ENCODE measurements around the gene LRFN2. TPM values are rescaled to one million over a fixed set of nuclear protein-coding genes. Genes with fewer than 3 reads are reported as not detected.

The LRFN2 gene
- total and polyA plus RNA-seq, 2 of the 8 experiments (the other 6 are each of a cell fraction or from before 2014, with no cell fraction given), result 2.3 TPM

- Histone ChIP-seq H4K5ac (ENCODE audit: insufficient read length, low read depth, low read length) (no peak overlapping the region), H2BK15ac (ENCODE audit: low read length) (no peak overlapping the region), H3K79me1 (ENCODE audit: low read depth, low read length) (no peaks in the 10 kb centered on the region; the same call in 1 of the 2 replicates), H4K20me1 (replicated peaks in 1 of 2; ENCODE audit: control insufficient read depth in 1 of 2, insufficient read depth in 2 of 2, low read length in 2 of 2) (no peaks in the 10 kb centered on the region), H3K27me3 (replicated peaks in 1 of 4; ENCODE audit: control insufficient read depth in 3 of 4, extremely low read depth in 1 of 4, insufficient read depth in 3 of 4, low read length in 3 of 4) (peaks cover 0 to 2% (median 0%) of the 10 kb centered on the region in 4 experiments; a peak in 1 of 7 replicates), H3K23ac (ENCODE audit: insufficient read length) (no peak overlapping the region), H2BK12ac (ENCODE audit: low read depth, low read length) (no peak overlapping the region), H3K14ac (ENCODE audit: insufficient read length) (no peak overlapping the region), H3K9ac (replicated peaks in 1 of 4; ENCODE audit: extremely low read depth in 1 of 4, low read depth in 3 of 4, low read length in 3 of 4) (no peak overlapping the region), H3K4me1 (replicated peaks in 1 of 4; ENCODE audit: control insufficient read depth in 3 of 4, insufficient read depth in 4 of 4, low read length in 3 of 4) (peaks cover 0 to 4% (median 0%) of the 10 kb centered on the region in 4 experiments; a peak in 2 of 7 replicates), H3K79me2 (ENCODE audit: control insufficient read depth in 1 of 2, insufficient read depth in 2 of 2, low read length in 2 of 2) (no peaks in the 10 kb centered on the region), H3K36me3 (ENCODE audit: control insufficient read depth in 2 of 4, insufficient read depth in 4 of 4, low read length in 3 of 4) (no peaks in the 10 kb centered on the region), H3K27ac (ENCODE audit: low read depth, low read length) (no peak overlapping the region), H3K9me3 (ENCODE audit: insufficient read depth in 2 of 2, low read depth in 1 of 2, low read length in 1 of 2) (no peaks in the 10 kb centered on the region), H4K91ac (replicated peaks; ENCODE audit: insufficient read length, low read length) (no peak overlapping the region), H2BK120ac (replicated peaks; ENCODE audit: low read depth, low read length) (no peak overlapping the region), H2BK20ac (ENCODE audit: low read length) (no peak overlapping the region), H3K56ac (replicated peaks; ENCODE audit: insufficient read length, low read depth, low read length) (no peak overlapping the region), H3K4me2 (ENCODE audit: insufficient read depth in 1 of 2, low read depth in 2 of 2, low read length in 2 of 2) (no peak overlapping the region), H3K4ac (replicated peaks; ENCODE audit: insufficient read length, low read depth, low read length) (no peak overlapping the region), H4K8ac (ENCODE audit: extremely low read depth, insufficient read depth, low read length) (no peak overlapping the region), H2AK5ac (ENCODE audit: low read depth, low read length) (no peak overlapping the region), H2BK5ac (ENCODE audit: low read depth, low read length) (no peak overlapping the region), H3K18ac (ENCODE audit: extremely low read depth, low read length) (no peak overlapping the region), H3K4me3 (ENCODE audit: extremely low read depth in 1 of 4, insufficient read depth in 2 of 4, low read depth in 3 of 4, low read length in 4 of 4) (no peak overlapping the region), H2AFZ (ENCODE audit: low read length) (no peak overlapping the region), H3K23me2 (ENCODE audit: low read depth, low read length) (no peaks in the 10 kb centered on the region)
- WGBS, 2 experiments (ENCODE audit: extremely low coverage in 1 of 2, insufficient coverage in 1 of 2, insufficient read length in 1 of 2, insufficient replicate concordance in 2 of 2, low coverage in 1 of 2, low lambda C conversion rate in 2 of 2, missing lambda C conversion rate in 1 of 2), result 97% methylated on average over 2 of the region's 2 CpGs; no CpG with 5 or more reads in 1 of the 2 experiments
- DNase-seq (ENCODE audit: low read depth in 1 of 2, low spot score in 2 of 2), result no peak
- ChIA-PET POLR2A (ENCODE audit: partially characterized antibody) (no interaction called here), CTCF (ENCODE audit: partially characterized antibody) (interaction anchor here (0.8 to 1.3 kb wide), 6 partner anchors 12 to 319 kb away, joined by 3 to 5 read pairs (median 3); no protein-coding TSS in a partner anchor)
- no peak for FAIRE-seq
- TF ChIP-seq SIRT6 (IDR thresholded peaks at IDR 0.05; ENCODE audit: low read length) (no peak), ASH2L (IDR thresholded peaks at IDR 0.05; ENCODE audit: low read length) (no peak), TEAD4 (IDR thresholded peaks at IDR 0.05; ENCODE audit: low read depth, low read length) (no peak), ATF3 (IDR thresholded peaks at IDR 0.05; ENCODE audit: insufficient read depth, low read depth, low read length) (no peak), RNF2 (IDR thresholded peaks at IDR 0.05; ENCODE audit: borderline replicate concordance, low read depth, low read length, missing control alignments, poor library complexity, severe bottlenecking) (no peak), CREB1 (IDR thresholded peaks at IDR 0.05) (no peak), GTF2F1 (IDR thresholded peaks at IDR 0.05; ENCODE audit: borderline replicate concordance, low read depth, low read length) (no peak), POU5F1 (IDR thresholded peaks at IDR 0.05; ENCODE audit: low read depth, low read length) (no peak), FOSL1 (IDR thresholded peaks at IDR 0.05; ENCODE audit: insufficient read depth, low read depth, low read length) (no peak), POLR2AphosphoS5 (IDR thresholded peaks at IDR 0.05; ENCODE audit: low read depth, low read length) (no peak), CEBPB (IDR thresholded peaks at IDR 0.05; ENCODE audit: low read depth, low read length) (no peak), CHD2 (IDR thresholded peaks at IDR 0.05; ENCODE audit: low read length) (no peak)
- TF ChIP-seq, protein P1, sequence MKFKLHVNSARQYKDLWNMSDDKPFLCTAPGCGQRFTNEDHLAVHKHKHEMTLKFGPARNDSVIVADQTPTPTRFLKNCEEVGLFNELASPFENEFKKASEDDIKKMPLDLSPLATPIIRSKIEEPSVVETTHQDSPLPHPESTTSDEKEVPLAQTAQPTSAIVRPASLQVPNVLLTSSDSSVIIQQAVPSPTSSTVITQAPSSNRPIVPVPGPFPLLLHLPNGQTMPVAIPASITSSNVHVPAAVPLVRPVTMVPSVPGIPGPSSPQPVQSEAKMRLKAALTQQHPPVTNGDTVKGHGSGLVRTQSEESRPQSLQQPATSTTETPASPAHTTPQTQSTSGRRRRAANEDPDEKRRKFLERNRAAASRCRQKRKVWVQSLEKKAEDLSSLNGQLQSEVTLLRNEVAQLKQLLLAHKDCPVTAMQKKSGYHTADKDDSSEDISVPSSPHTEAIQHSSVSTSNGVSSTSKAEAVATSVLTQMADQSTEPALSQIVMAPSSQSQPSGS (IDR thresholded peaks at IDR 0.05; ENCODE audit: low read length), result no peak
Measured at GRCh38 chr6:40485300-40485699, 101.9 kb downstream of the LRFN2 start.

All from H1 (cell line).